ENCODE results near the gene IREB2. TPM values are rescaled to one million over a fixed set of nuclear protein-coding genes. Genes with fewer than 3 reads are reported as not detected.

Gene IREB2
- total and polyA plus RNA-seq, 12 donors = 6.0 to 39.8 (median 30.2) TPM

DNA sequence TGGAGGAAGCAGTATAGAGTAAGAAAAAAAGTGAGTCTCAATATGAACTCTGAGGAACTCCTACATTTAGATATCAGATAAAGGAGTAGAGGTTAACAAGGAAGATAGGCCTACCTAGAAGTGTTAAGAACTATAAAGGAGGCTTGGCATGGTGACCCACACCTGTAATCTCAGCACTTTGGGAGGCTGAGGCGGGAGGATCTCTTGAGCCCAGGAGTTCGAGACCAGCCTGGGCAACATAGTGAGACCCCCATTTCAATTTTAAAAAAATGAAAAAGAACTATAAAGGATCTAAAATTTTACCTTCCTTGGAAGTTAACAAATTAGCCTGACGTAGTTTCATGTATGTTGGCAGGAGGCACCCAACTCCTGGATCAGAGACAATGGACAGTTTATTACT lies 14.5 kb downstream of the IREB2 start:
- Histone ChIP-seq H3K9me3 (no peaks in the 10 kb centered on the region), H3K27me3 (no peaks in the 10 kb centered on the region), H3K27ac (no peak overlapping the region), H3K36me3 (peaks cover 0 to 28% (median 0%) of the 10 kb centered on the region in 9 donors), H3K4me3 (no peak overlapping the region), H3K4me1 (peaks cover 20 to 87% (median 79%) of the 10 kb centered on the region in 9 donors)
- DNase-seq (no peak), ATAC-seq (no peak)
- WGBS, 2 donors = 96 to 98% methylated on average over 3 of the region's 3 CpGs
- intact Hi-C loops (cut with DNase I) = no loop called here
- TF ChIP-seq, protein P1, sequence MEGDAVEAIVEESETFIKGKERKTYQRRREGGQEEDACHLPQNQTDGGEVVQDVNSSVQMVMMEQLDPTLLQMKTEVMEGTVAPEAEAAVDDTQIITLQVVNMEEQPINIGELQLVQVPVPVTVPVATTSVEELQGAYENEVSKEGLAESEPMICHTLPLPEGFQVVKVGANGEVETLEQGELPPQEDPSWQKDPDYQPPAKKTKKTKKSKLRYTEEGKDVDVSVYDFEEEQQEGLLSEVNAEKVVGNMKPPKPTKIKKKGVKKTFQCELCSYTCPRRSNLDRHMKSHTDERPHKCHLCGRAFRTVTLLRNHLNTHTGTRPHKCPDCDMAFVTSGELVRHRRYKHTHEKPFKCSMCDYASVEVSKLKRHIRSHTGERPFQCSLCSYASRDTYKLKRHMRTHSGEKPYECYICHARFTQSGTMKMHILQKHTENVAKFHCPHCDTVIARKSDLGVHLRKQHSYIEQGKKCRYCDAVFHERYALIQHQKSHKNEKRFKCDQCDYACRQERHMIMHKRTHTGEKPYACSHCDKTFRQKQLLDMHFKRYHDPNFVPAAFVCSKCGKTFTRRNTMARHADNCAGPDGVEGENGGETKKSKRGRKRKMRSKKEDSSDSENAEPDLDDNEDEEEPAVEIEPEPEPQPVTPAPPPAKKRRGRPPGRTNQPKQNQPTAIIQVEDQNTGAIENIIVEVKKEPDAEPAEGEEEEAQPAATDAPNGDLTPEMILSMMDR (IDR thresholded peaks at IDR 0.05) = no peak

GRCh38 chr15:78453447-78453846 lies 15.4 kb downstream of the IREB2 start:
- Histone ChIP-seq H3K4me1 (peaks cover 18 to 82% (median 74%) of the 10 kb centered on the region in 9 donors), H3K27me3 (no peaks in the 10 kb centered on the region), H3K36me3 (peaks cover 0 to 21% (median 0%) of the 10 kb centered on the region in 9 donors), H3K4me3 (no peak overlapping the region), H3K9me3 (no peaks in the 10 kb centered on the region), H3K27ac (peak overlapping the region in 1 of 10 donors; percentile 16)
- WGBS, 2 donors = 65 to 70% methylated on average over 2 of the region's 2 CpGs
- TF ChIP-seq, protein P1 (IDR thresholded peaks at IDR 0.05) = no peak
- DNase-seq (no peak), ATAC-seq (no peak)
- intact Hi-C loops (cut with DNase I) = no loop called here

DNA sequence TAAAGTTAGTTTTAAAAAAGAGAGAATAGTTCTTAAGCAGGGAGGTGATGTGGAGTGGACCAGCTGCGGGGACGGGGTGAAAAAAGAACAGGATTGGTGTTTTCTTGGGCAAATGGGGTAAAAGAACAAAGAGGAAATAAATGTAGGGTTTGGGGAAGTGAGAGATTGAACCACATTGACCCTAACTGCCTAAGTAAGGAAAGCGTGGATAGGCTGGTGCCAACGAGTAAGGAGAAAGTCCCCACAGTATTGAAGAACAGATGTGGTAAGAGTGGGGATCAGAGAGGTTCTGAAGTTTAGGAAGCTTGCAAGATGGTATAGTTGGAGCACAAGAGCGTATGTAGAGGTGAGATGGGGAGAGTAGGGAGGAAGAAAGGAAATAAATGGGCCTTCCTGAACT lies 17.0 kb downstream of the IREB2 start:
- Histone ChIP-seq H3K4me3 (no peak overlapping the region), H3K9me3 (no peaks in the 10 kb centered on the region), H3K36me3 (peaks cover 0 to 18% (median 0%) of the 10 kb centered on the region in 9 donors), H3K27me3 (no peaks in the 10 kb centered on the region), H3K27ac (peak overlapping the region; percentile 4 to 74 (median 56)), H3K4me1 (peaks cover 11 to 69% (median 59%) of the 10 kb centered on the region in 9 donors)
- ATAC-seq (peak in 1 of 8 donors; percentile 54), DNase-seq (no peak)
- intact Hi-C loops (cut with DNase I) = no loop called here
- 88 to 89% methylated on average over 5 of the region's 5 CpGs for WGBS, 2 donors
- TF ChIP-seq, protein P1 (IDR thresholded peaks at IDR 0.05) = no peak

GRCh38 chr15:78455749-78456148 lies 17.7 kb downstream of the IREB2 start:
- 28 to 39% methylated on average over 3 of the region's 3 CpGs for WGBS, 2 donors
- ATAC-seq = peak; percentile 62 to 92 (median 82)
- no peaks in the 10 kb centered on the region for H3K9me3 ChIP-seq
- H3K27me3 ChIP-seq = no peaks in the 10 kb centered on the region
- H3K4me3 ChIP-seq = no peak overlapping the region
- H3K4me1 ChIP-seq = peaks cover 11 to 69% (median 56%) of the 10 kb centered on the region in 9 donors
- TF ChIP-seq, protein P1 (IDR thresholded peaks at IDR 0.05) = no peak
- H3K27ac ChIP-seq = peak overlapping the region in 9 of 10 donors; percentile 4 to 74 (median 58)
- intact Hi-C loops (cut with DNase I) = no loop called here
- peak; percentile 23 to 31 for DNase-seq
- peaks cover 0 to 18% (median 0%) of the 10 kb centered on the region in 9 donors for H3K36me3 ChIP-seq

All from heart right ventricle (tissue), 16 donors.